ENCODE measurements around the gene THUMPD2. TPM values are rescaled to one million over a fixed set of nuclear protein-coding genes. Genes with fewer than 3 reads are reported as not detected.

The THUMPD2 gene
- total RNA-seq, 1 experiment from 2014 or later: 19.5 TPM

DNA sequence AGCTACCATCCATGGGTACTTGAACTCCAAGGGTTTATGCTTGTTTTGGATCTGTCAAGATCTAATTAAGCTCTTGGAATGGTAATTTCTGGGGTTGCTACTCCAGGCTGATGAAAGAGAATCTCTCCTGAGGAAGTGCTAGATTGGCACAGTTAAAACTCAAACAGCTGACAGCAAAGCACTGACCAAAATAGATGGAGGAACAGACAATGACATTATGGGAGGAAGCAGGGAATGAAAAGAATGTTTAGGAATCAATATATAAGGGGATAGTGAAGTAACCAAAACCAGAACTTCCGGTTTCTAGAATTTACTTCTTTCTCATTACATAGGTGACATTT lies 6.3 kb downstream of the THUMPD2 start:
- Histone ChIP-seq H2BK12ac (ENCODE audit: insufficient read length, low read depth, low read length) (no peak overlapping the region), H3T11ph (ENCODE audit: low read length) (no peak overlapping the region), H3K79me1 (ENCODE audit: insufficient read depth, low read depth, low read length, poor library complexity, severe bottlenecking) (peaks cover 10% of the 10 kb centered on the region), H3K27ac (ENCODE audit: insufficient read length, low read depth, low read length) (peak overlapping the region; percentile 43), H3K56ac (ENCODE audit: insufficient read length, low read depth, low read length) (no peak overlapping the region), H2AFZ (ENCODE audit: low read length) (no peak overlapping the region), H3K9ac (ENCODE audit: extremely low read depth, insufficient read length, low read length) (no peak overlapping the region), H4K91ac (ENCODE audit: insufficient read length, low read depth, low read length) (no peak overlapping the region), H3K23ac (ENCODE audit: insufficient read length, low read depth, low read length) (no peak overlapping the region), H3K9me3 (ENCODE audit: control insufficient read depth, low read depth, low read length) (no peaks in the 10 kb centered on the region), H3K4me1 (ENCODE audit: insufficient read depth, low read length) (peaks cover 9% of the 10 kb centered on the region), H3K14ac (ENCODE audit: insufficient read depth, low read length) (no peak overlapping the region), H3K4me2 (ENCODE audit: insufficient read depth, insufficient read length, low read length) (peak overlapping the region; percentile 1), H3K79me2 (ENCODE audit: insufficient read depth, low read length) (peaks cover 5% of the 10 kb centered on the region; the same call in 1 of the 2 replicates), H2BK120ac (ENCODE audit: low read depth, low read length, poor library complexity, severe bottlenecking) (no peak overlapping the region), H4K5ac (ENCODE audit: insufficient read length, low read depth, low read length) (no peak overlapping the region), H3K23me2 (ENCODE audit: insufficient read length, low read depth, low read length, poor library complexity, severe bottlenecking) (peaks cover 1% of the 10 kb centered on the region), H2BK20ac (ENCODE audit: low read depth, low read length, poor library complexity, severe bottlenecking) (no peak overlapping the region), H3K18ac (ENCODE audit: insufficient read length, low read depth, low read length) (no peak overlapping the region), H3K27me3 (ENCODE audit: insufficient read depth, low read length) (no peaks in the 10 kb centered on the region), H4K20me1 (ENCODE audit: control insufficient read depth, insufficient read depth, insufficient read length) (no peaks in the 10 kb centered on the region), H2BK5ac (ENCODE audit: insufficient read length, low read length) (no peak overlapping the region), H2BK15ac (ENCODE audit: low read depth, low read length) (no peak overlapping the region), H4K8ac (replicated peaks; ENCODE audit: insufficient read length, low read depth, low read length) (no peak overlapping the region), H2AK5ac (ENCODE audit: insufficient read length, low read length) (no peak overlapping the region), H3K4ac (ENCODE audit: low read depth, low read length) (no peak overlapping the region)
- peaks cover 0 to 2% of the 10 kb centered on the region in 2 experiments; a peak in 2 of 5 replicates for H3K9me3 Mint-ChIP-seq
- no CpG with 5 or more reads among the region's 1 CpG for WGBS (ENCODE audit: extremely low coverage, insufficient read length, low lambda C conversion rate)
- H3K4me1 Mint-ChIP-seq: peaks cover 25 to 28% of the 10 kb centered on the region in 2 experiments
- TF ChIP-seq, protein P1, sequence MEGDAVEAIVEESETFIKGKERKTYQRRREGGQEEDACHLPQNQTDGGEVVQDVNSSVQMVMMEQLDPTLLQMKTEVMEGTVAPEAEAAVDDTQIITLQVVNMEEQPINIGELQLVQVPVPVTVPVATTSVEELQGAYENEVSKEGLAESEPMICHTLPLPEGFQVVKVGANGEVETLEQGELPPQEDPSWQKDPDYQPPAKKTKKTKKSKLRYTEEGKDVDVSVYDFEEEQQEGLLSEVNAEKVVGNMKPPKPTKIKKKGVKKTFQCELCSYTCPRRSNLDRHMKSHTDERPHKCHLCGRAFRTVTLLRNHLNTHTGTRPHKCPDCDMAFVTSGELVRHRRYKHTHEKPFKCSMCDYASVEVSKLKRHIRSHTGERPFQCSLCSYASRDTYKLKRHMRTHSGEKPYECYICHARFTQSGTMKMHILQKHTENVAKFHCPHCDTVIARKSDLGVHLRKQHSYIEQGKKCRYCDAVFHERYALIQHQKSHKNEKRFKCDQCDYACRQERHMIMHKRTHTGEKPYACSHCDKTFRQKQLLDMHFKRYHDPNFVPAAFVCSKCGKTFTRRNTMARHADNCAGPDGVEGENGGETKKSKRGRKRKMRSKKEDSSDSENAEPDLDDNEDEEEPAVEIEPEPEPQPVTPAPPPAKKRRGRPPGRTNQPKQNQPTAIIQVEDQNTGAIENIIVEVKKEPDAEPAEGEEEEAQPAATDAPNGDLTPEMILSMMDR (conservative IDR thresholded peaks at IDR 0.05): no peak
- peak overlapping the region in 1 of 3 experiments; percentile 9; a peak in 1 of 7 replicates for H3K27ac Mint-ChIP-seq
- no peaks in the 10 kb centered on the region for H3K27me3 Mint-ChIP-seq (ENCODE audit: low read depth)
- no peak overlapping the region for H3K4me3 Mint-ChIP-seq
- H3K36me3 Mint-ChIP-seq (ENCODE audit: insufficient read depth in 1 of 3, low read depth in 3 of 3): peaks cover 18 to 49% (median 27%) of the 10 kb centered on the region in 3 experiments
- no peak for DNase-seq

Data from H9 (cell line).